IMR-90 (cell line): Measurements from ENCODE around the gene NPPA. TPM values are rescaled to one million over a fixed set of nuclear protein-coding genes. Genes with fewer than 3 reads are reported as not detected.

ENCODE experiments used
- ATAC-seq: fragments of 200-7000 bp; cut with Tn5 transposase; 2 replicates; pipeline ENCODE4 v1.9.1; 2020; ENCODE audit warnings: low read depth, mild to moderate bottlenecking, moderate library complexity
- BruUV-seq: library from RNA; stranded (reverse); fragments of 400-500 nt; replicated peaks from 2 replicates; lab custom pipeline; 2021; lab: Mats Ljungman, UMichigan
- CTCF ChIA-PET: fragments of 300-600 bp; formaldehyde crosslinking; extraction: SDS; loops from one replicate; lab custom pipeline; 2021; ENCODE audit warnings: antibody characterized with exemption; lab: Yijun Ruan, JAX
- POLR2A ChIA-PET: fragments of 300-600 bp; sonication (Branson Sonifier 250); formaldehyde crosslinking; loops from one replicate; lab custom pipeline; 2022; ENCODE audit warnings: antibody characterized with exemption; ENCODE audit not compliant: unreplicated experiment; lab: Charles Lee
- DNase-seq: peaks from one replicate; pipeline ENCODE4 v3.0.0; 2013
- H2AFZ ChIP-seq: replicated peaks from 2 replicates; pipeline ENCODE3; 2013; ENCODE audit warnings: low read length, mild to moderate bottlenecking; ENCODE audit not compliant: poor library complexity
- H2AK5ac ChIP-seq: 2 replicates; pipeline ENCODE4 v1.6.1; 2013; ENCODE audit warnings: low read depth, low read length, inconsistent platforms
- H2AK9ac ChIP-seq: replicated peaks from 2 replicates; pipeline ENCODE3; 2013; ENCODE audit warnings: mild to moderate bottlenecking, low read depth, low read length, moderate library complexity; ENCODE audit not compliant: poor library complexity
- H2BK120ac ChIP-seq: 2 replicates; pipeline ENCODE4 v1.6.1; 2013; ENCODE audit warnings: low read depth, low read length, inconsistent platforms
- H2BK15ac ChIP-seq: 3 replicates; pipeline ENCODE4 v1.6.1; 2013; ENCODE audit warnings: low read depth, low read length, inconsistent platforms
- H2BK20ac ChIP-seq: 2 replicates; pipeline ENCODE4 v1.6.1; 2013; ENCODE audit warnings: low read depth, mild to moderate bottlenecking, inconsistent platforms, low read length, moderate library complexity
- H2BK5ac ChIP-seq: 2 replicates; pipeline ENCODE4 v1.6.1; 2013; ENCODE audit warnings: mild to moderate bottlenecking, low read depth, low read length, inconsistent platforms; ENCODE audit not compliant: poor library complexity, severe bottlenecking
- H3K14ac ChIP-seq: replicated peaks from 2 replicates; pipeline ENCODE4 v1.6.1; 2013; ENCODE audit warnings: low read depth, low read length, inconsistent platforms
- H3K18ac ChIP-seq: 2 replicates; pipeline ENCODE4 v1.6.1; 2013; ENCODE audit warnings: low read depth, low read length, control low read depth
- H3K23ac ChIP-seq: 2 replicates; pipeline ENCODE4 v1.6.1; 2013; ENCODE audit warnings: low read depth, low read length, inconsistent platforms
- H3K27ac ChIP-seq: 2 replicates; pipeline ENCODE4 v1.5.1; 2013; ENCODE audit warnings: mild to moderate bottlenecking, control low read depth, low read length; ENCODE audit not compliant: insufficient read depth
- H3K27me3 ChIP-seq: 2 replicates; pipeline ENCODE4 v1.6.1; 2013; ENCODE audit warnings: low read length; ENCODE audit not compliant: control insufficient read depth, insufficient read depth
- H3K36me3 ChIP-seq: 2 replicates; pipeline ENCODE4 v1.6.1; 2013; ENCODE audit warnings: low read length, mixed read lengths; ENCODE audit not compliant: control insufficient read depth, insufficient read depth
- H3K4ac ChIP-seq: 2 replicates; pipeline ENCODE4 v1.6.1; 2013; ENCODE audit warnings: low read depth, low read length, inconsistent platforms
- H3K4me1 ChIP-seq: 2 replicates; pipeline ENCODE4 v1.6.1; 2013; ENCODE audit warnings: low read length, mixed read lengths; ENCODE audit not compliant: control insufficient read depth, insufficient read depth
- H3K4me2 ChIP-seq: 2 replicates; pipeline ENCODE4 v1.6.1; 2013; ENCODE audit warnings: low read depth, mild to moderate bottlenecking, control low read depth, low read length, moderate library complexity
- H3K4me3 ChIP-seq: 2 replicates; pipeline ENCODE4 v1.5.1; 2013; ENCODE audit warnings: low read depth, mild to moderate bottlenecking, control low read depth, low read length, moderate library complexity; ENCODE audit not compliant: insufficient read depth
- H3K56ac ChIP-seq: 2 replicates; pipeline ENCODE4 v1.6.1; 2013; ENCODE audit warnings: low read length, inconsistent platforms; ENCODE audit not compliant: insufficient read depth; ENCODE audit errors: extremely low read depth
- H3K79me1 ChIP-seq, 2 experiments: 2 replicates each; pipeline ENCODE4 v1.6.1; 2013; ENCODE audit warnings: low read length in 2 of 2, inconsistent platforms in 1 of 2, low read depth in 1 of 2
- H3K9ac ChIP-seq: 2 replicates; pipeline ENCODE4 v1.6.1; 2013; ENCODE audit warnings: low read depth, low read length, control low read depth
- H3K9me1 ChIP-seq: 2 replicates; pipeline ENCODE4 v1.6.1; 2013; ENCODE audit warnings: low read length, inconsistent platforms; ENCODE audit not compliant: insufficient read depth
- H3K9me3 ChIP-seq: 2 replicates; pipeline ENCODE4 v1.6.1; 2013; ENCODE audit warnings: low read length; ENCODE audit not compliant: control insufficient read depth, insufficient read depth
- H4K20me1 ChIP-seq: 2 replicates; pipeline ENCODE4 v1.6.1; 2013; ENCODE audit warnings: low read length, inconsistent platforms; ENCODE audit not compliant: insufficient read depth
- H4K5ac ChIP-seq: 2 replicates; pipeline ENCODE4 v1.6.1; 2013; ENCODE audit warnings: mild to moderate bottlenecking, low read depth, low read length, control low read depth
- H4K8ac ChIP-seq, 2 experiments: 2 replicates each; pipeline ENCODE4 v1.6.1; 2013; ENCODE audit warnings: low read depth in 2 of 2, low read length in 2 of 2, control low read depth in 1 of 2, inconsistent platforms in 1 of 2
- H4K91ac ChIP-seq: 2 replicates; pipeline ENCODE4 v1.6.1; 2013; ENCODE audit warnings: low read depth, low read length, inconsistent platforms; ENCODE audit not compliant: insufficient read depth
- CHD1 ChIP-seq: IDR thresholded peaks from 2 replicates; pipeline ENCODE4 v1.6.1; 2012; ENCODE audit warnings: low read depth, low read length, improper control_type of control experiment
- MAFK ChIP-seq: IDR thresholded peaks from 2 replicates; pipeline ENCODE4 v1.6.1; 2012; ENCODE audit warnings: low read depth, low read length, improper control_type of control experiment
- USF2 ChIP-seq: fragments of 150-350 bp; IDR thresholded peaks from 2 replicates; pipeline ENCODE4 v1.6.1; 2017; ENCODE audit warnings: mild to moderate bottlenecking, antibody characterized with exemption, low read length, low read depth
- WGBS, 2 experiments: methylation state at CpG; one replicate each; pipeline versions ENCODE4 v1.1.5 to v1.1.7; 2013; ENCODE audit warnings: missing lambda C conversion rate in 2 of 2; ENCODE audit not compliant: insufficient read length in 1 of 2; ENCODE audit errors: extremely low coverage in 2 of 2; 5-methylcytosine and 5-hydroxymethylcytosine counted together
- dilution Hi-C: fragments of 300-500 bp; cut with HindIII; formaldehyde crosslinking; loops from one replicate; pipeline ENCODE4 v1.14.3; 2018; ENCODE audit warnings: low sequenced_read_pairs; ENCODE audit not compliant: unreplicated experiment
- in situ Hi-C: fragments of 300-500 bp; cut with MboI; formaldehyde crosslinking; loops from 3 replicates; pipeline ENCODE4 v1.14.3; 2019; ENCODE audit warnings: low sequenced_read_pairs, inconsistent platforms, mixed read lengths
- intact Hi-C: fragments of 100-400 bp; cut with micrococcal nuclease; formaldehyde crosslinking; loops from 2 replicates; pipeline ENCODE4 v1.10.0; 2022
- polyA plus RNA-seq, 3 experiments: library from polyadenylated mRNA; depleted of rRNA; stranded (reverse); fragments of >200 nt; gene quantifications; 2 replicates each; pipeline ENCODE4 v1.2.3, GENCODE V29; 2012; ENCODE audit warnings: low replicate concordance in 1 of 3
- total RNA-seq: library from RNA; depleted of rRNA; stranded (reverse); fragments of >200 nt; gene quantifications from 2 replicates; pipeline ENCODE4 v1.2.3, GENCODE V29; 2012

The NPPA gene
- total and polyA plus RNA-seq, 2 of the 4 experiments (the other 2 are of a cell fraction): not detected

GRCh38 chr1:11858613-11858967 lies 11.0 kb upstream of the NPPA start, which contains the start of gene NPPB:
NPPB (minus strand) TSS chr1:11858945; CDS start chr1:11858833, 112 bp downstream.
- in situ Hi-C loops (no loop called here), intact Hi-C loops (no loop called here), dilution Hi-C loops (no loop called here)
- no peak within 1 kb of the TSS for H2BK15ac ChIP-seq
- CTCF ChIA-PET: no interaction called here
- no peak within 1 kb of the TSS for H3K4ac ChIP-seq
- no peak within 1 kb of the TSS for H2BK120ac ChIP-seq
- H3K14ac ChIP-seq: no peak within 1 kb of the TSS
- POLR2A ChIA-PET: no interaction called here
- H4K5ac ChIP-seq: no peak within 1 kb of the TSS
- no peak within 1 kb of the TSS for H2AK5ac ChIP-seq
- H4K20me1 ChIP-seq: no peaks in the 10 kb centered on the region
- H3K56ac ChIP-seq: no peak within 1 kb of the TSS
- ATAC-seq (no peak), DNase-seq (no peak)
- 0% methylated on average over 3 of the region's 16 CpGs; no CpG with 5 or more reads in 1 of the 2 experiments for WGBS, 2 experiments
- H4K91ac ChIP-seq: no peak within 1 kb of the TSS
- no peak within 1 kb of the TSS for H2BK5ac ChIP-seq
- no peak within 1 kb of the TSS for H3K4me2 ChIP-seq
- no peak within 1 kb of the TSS for H3K9ac ChIP-seq
- H4K8ac ChIP-seq: no peak within 1 kb of the TSS
- H2BK20ac ChIP-seq: no peak within 1 kb of the TSS
- H3K9me3 ChIP-seq: no peaks in the 10 kb centered on the region
- H3K27me3 ChIP-seq: peaks cover 24% of the 10 kb centered on the region
- H3K36me3 ChIP-seq: no peaks in the 10 kb centered on the region
- H3K9me1 ChIP-seq: peaks cover 4% of the 10 kb centered on the region; the same call in 1 of the 2 replicates
- TF ChIP-seq MAFK (no peak), USF2 (no peak), CHD1 (no peak)
- H2AFZ ChIP-seq: peak within 1 kb of the TSS; percentile 1
- no peak within 1 kb of the TSS for H3K23ac ChIP-seq
- no TSS peak for BruUV-seq
- no peaks in the 10 kb centered on the region for H3K79me1 ChIP-seq
- H3K27ac ChIP-seq: no peak within 1 kb of the TSS
- H3K4me3 ChIP-seq: no peak within 1 kb of the TSS
- H2AK9ac ChIP-seq: no peak within 1 kb of the TSS
- 0 out of 2 replicates have a peak, but pooled peaks cover 1% of the 10 kb centered on the region for H3K4me1 ChIP-seq
- H3K18ac ChIP-seq: no peak within 1 kb of the TSS
